ENCODE results near the gene CEP164.
"Not testable (repeated sequence)": the region's sequence is repeated elsewhere in the genome, so short reads cannot be mapped to it uniquely, and the experiment has no call there.

The CEP164 gene

GRCh38 chr11:117309310-117309709 is 18.3 kb upstream of the CEP164 start:
- no peak for DNase-seq

GRCh38 chr11:117313091-117313490 is 14.6 kb upstream of the CEP164 start:
- DNase-seq = no peak

- no peak for DNase-seq
Observed at GRCh38 chr11:117313828-117314768, 13.6 kb upstream of the CEP164 start.

- DNase-seq = no peak
Observed at GRCh38 chr11:117314840-117315239, 12.8 kb upstream of the CEP164 start.

GRCh38 chr11:117315285-117316196 is 12.1 kb upstream of the CEP164 start:
- DNase-seq = no peak

- no peak for DNase-seq
Observed at GRCh38 chr11:117316197-117316961, 11.3 kb upstream of the CEP164 start, which contains the start of gene BACE1. Gene BACE1 (minus strand): TSS chr11:117316256. CDS start chr11:117315795, 461 bp downstream.

- DNase-seq = no peak
Observed at GRCh38 chr11:117318738-117319137, 8.9 kb upstream of the CEP164 start.

- DNase-seq = no peak
Observed at GRCh38 chr11:117319214-117319840, 8.3 kb upstream of the CEP164 start.

GRCh38 chr11:117327255-117327566 is 443 bp upstream of the CEP164 start:
- DNase-seq = not testable (repeated sequence)

GRCh38 chr11:117328375-117329010 is 839 bp downstream of the CEP164 start:
- DNase-seq = no peak

- DNase-seq = no peak
Observed at GRCh38 chr11:117332843-117333242, 5.2 kb downstream of the CEP164 start.

GRCh38 chr11:117333917-117334316 is 6.3 kb downstream of the CEP164 start:
- DNase-seq = no peak

GRCh38 chr11:117334896-117335295 is 7.2 kb downstream of the CEP164 start:
- no peak for DNase-seq

- no peak for DNase-seq
Observed at GRCh38 chr11:117335399-117335798, 7.7 kb downstream of the CEP164 start.

GRCh38 chr11:117337076-117337475 is 9.4 kb downstream of the CEP164 start:
- DNase-seq = no peak

- DNase-seq = no peak
Observed at GRCh38 chr11:117345039-117345438, 17.4 kb downstream of the CEP164 start.

- DNase-seq = no peak
Observed at GRCh38 chr11:117354550-117354949, 26.9 kb downstream of the CEP164 start.

- DNase-seq = no peak
Observed at GRCh38 chr11:117356126-117356890, 28.7 kb downstream of the CEP164 start.

GRCh38 chr11:117361432-117361831 is 33.8 kb downstream of the CEP164 start:
- no peak for DNase-seq

GRCh38 chr11:117366248-117366647 is 38.6 kb downstream of the CEP164 start:
- no peak for DNase-seq

- no peak for DNase-seq
Observed at GRCh38 chr11:117366875-117367274, 39.2 kb downstream of the CEP164 start.
